Fibroblast of mammary gland (primary cell): ENCODE data around the gene CD9.

Source experiments
- DNase-seq: peaks from one replicate; pipeline ENCODE4 v3.0.0-alpha.2; 2010; ENCODE audit warnings: low read depth
- H3K4me3 ChIP-seq: 2 replicates; pipeline ENCODE4 v1.5.1; 2011; ENCODE audit warnings: low read depth, mild to moderate bottlenecking, low read length, moderate library complexity; ENCODE audit not compliant: control insufficient read depth
- TF ChIP-seq, protein P1 (sequence below): conservative IDR thresholded peaks from 2 replicates; pipeline ENCODE4 v1.5.1; 2011; ENCODE audit warnings: low read depth, low read length, inconsistent platforms; ENCODE audit not compliant: control insufficient read depth, insufficient read depth

CD9 gene

GRCh38 chr12:6222078-6222654 is 22.0 kb downstream of the CD9 start:
- TF ChIP-seq, protein P1, sequence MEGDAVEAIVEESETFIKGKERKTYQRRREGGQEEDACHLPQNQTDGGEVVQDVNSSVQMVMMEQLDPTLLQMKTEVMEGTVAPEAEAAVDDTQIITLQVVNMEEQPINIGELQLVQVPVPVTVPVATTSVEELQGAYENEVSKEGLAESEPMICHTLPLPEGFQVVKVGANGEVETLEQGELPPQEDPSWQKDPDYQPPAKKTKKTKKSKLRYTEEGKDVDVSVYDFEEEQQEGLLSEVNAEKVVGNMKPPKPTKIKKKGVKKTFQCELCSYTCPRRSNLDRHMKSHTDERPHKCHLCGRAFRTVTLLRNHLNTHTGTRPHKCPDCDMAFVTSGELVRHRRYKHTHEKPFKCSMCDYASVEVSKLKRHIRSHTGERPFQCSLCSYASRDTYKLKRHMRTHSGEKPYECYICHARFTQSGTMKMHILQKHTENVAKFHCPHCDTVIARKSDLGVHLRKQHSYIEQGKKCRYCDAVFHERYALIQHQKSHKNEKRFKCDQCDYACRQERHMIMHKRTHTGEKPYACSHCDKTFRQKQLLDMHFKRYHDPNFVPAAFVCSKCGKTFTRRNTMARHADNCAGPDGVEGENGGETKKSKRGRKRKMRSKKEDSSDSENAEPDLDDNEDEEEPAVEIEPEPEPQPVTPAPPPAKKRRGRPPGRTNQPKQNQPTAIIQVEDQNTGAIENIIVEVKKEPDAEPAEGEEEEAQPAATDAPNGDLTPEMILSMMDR: no peak
- no peak overlapping the region for H3K4me3 ChIP-seq

DNA sequence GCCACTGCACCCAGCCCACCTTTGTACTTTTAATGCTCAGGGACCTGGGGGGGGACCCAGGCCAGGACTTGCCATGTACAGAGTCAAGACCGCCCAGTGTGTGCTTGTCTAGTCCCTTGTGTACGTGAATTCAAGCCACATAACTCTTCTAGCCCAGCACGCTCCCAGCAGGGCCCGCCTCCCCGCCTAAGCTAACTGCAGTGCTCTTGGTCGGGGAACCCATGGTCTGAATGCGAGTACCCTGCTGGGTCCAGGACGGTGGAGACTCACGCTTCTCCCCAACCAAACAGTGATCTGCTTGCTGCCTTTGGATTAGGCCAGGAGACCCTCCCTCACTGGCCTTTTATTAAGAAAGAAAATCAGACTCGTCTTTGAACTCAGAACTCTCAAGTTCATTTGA is 23.3 kb downstream of the CD9 start:
- DNase-seq: no peak
- TF ChIP-seq, protein P1: no peak

More at GRCh38 chr12:6222078-6222654, 22.0 kb downstream of the CD9 start:
- no peak for DNase-seq

GRCh38 chr12:6224550-6224949 is 24.4 kb downstream of the CD9 start:
- H3K4me3 ChIP-seq: no peak overlapping the region
- TF ChIP-seq, protein P1: no peak
- DNase-seq: peak; percentile 54

More for the DNA sequence above, 23.3 kb downstream of the CD9 start:
- no peak overlapping the region for H3K4me3 ChIP-seq

DNA sequence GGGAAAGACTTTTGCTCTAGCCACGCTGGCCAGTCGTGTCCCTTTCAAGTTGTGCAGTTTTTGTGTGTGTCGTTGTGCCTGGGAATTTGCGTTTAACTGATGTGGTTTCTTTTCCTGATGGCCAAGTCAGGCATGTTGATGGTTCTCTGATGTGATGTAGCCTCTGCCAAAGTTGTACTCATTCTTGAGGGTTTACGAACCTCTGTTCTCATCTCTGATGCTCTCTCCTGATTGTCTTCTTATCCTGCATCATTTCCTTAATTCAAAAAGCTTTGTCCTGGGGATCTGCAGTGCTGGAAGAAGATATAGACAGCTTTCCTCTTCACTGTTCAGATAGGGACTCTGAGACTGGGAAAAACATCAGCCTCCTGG is 25.4 kb downstream of the CD9 start:
- TF ChIP-seq, protein P1: no peak
- peak; percentile 47 for DNase-seq
- H3K4me3 ChIP-seq: no peak overlapping the region

DNA sequence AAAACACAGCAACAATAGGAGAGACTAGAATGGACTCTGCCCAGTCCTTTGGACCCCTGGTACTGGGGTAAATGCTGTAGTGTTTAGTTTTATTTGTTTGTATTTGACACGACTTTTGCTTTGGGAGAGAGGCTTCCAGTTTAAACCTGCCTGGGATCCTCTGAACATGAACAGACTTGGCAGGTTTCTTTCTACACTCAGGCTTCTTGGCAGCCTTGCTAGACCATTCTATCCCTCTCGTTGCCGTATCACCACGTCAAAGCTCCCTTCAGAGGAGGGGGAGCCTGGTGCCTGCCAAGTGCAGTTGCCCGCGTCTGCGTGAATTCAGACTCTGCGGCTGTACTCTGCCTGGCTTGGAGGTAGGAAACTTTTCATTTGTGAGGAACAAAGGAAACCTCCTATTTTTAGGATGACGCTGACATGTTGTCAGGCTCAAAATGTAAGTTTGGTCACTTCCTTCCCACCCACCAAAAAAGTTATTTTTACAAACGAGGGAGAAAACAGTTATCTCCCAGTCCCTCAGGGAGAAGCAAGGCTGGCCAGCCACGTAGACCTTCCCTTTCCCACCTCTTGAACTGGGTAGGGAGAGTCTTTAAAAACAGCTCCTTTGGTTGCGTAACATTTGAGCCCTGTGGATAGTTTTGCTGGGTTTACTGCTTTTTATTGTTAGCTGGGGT is 25.9 kb downstream of the CD9 start:
- DNase-seq: peak; percentile 82
- TF ChIP-seq, protein P1: no peak
- no peak overlapping the region for H3K4me3 ChIP-seq

GRCh38 chr12:6226679-6227051 is 26.5 kb downstream of the CD9 start:
- TF ChIP-seq, protein P1: no peak
- H3K4me3 ChIP-seq: no peak overlapping the region
- no peak for DNase-seq
